Measurements from ENCODE around the gene PLA2R1.

The PLA2R1 gene

DNA sequence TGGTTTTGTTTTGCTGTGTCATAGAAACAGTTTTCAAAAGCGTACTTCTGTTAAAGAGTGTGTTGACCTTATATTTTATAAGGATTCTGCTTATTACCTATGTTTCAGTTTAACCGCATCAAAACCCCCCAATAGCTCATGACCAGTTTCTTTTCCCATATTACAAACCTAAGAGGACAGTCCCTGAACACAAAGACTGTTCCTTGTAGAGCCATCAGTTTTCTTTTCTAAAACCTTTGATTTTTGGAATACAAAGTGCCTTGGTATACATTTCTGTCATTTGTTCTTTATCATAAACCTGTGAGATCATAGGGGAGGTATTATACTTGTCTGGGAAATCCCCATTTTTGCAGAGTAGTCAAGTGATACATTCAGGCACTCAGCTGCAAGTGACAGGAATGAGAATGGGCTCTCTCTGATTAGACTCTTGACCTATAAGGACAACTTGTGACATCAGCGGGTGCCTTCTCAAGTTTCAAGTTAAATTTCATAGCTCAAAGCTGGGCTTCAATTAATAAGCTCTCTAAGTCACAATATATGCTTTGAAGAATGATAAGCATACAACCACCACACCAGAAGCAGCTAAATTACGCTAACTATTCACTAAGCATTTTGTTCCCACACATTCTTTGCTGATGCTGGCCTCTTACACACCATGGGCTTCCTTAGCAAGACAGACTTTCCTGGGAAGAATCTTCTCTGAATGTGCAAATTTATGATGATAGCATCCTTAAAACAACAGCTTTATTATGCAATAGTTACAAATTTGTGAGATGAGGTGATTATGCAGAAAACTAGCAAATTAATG, 167.0 kb downstream of the PLA2R1 start:
- 92% methylated on average over 2 of the region's 4 CpGs; no CpG with 5 or more reads in 1 of the 2 experiments for WGBS, 2 experiments (ENCODE audit: insufficient coverage in 2 of 2)
- H3K9me3 ChIP-seq (ENCODE audit: control insufficient read depth, low read length), result no peaks in the 10 kb centered on the region
- no peaks in the 10 kb centered on the region for H3K4me1 ChIP-seq (ENCODE audit: control insufficient read depth, insufficient read depth, low read length, poor library complexity, severe bottlenecking)
- no peak overlapping the region for H3K27ac ChIP-seq (ENCODE audit: low read depth, low read length, severe bottlenecking)
- no peaks in the 10 kb centered on the region for H3K36me3 ChIP-seq (ENCODE audit: control insufficient read depth, insufficient read depth, low read length)
- no peak overlapping the region for H3K4me3 ChIP-seq (ENCODE audit: extremely low read depth, insufficient read depth, low read length, poor library complexity, severe bottlenecking)

- no peak overlapping the region for H3K4me3 ChIP-seq (ENCODE audit: extremely low read depth, insufficient read depth, low read length, poor library complexity, severe bottlenecking)
- no peaks in the 10 kb centered on the region for H3K4me1 ChIP-seq (ENCODE audit: control insufficient read depth, insufficient read depth, low read length, poor library complexity, severe bottlenecking)
- no peak overlapping the region for H3K27ac ChIP-seq (ENCODE audit: low read depth, low read length, severe bottlenecking)
- no peaks in the 10 kb centered on the region for H3K9me3 ChIP-seq (ENCODE audit: control insufficient read depth, low read length)
- no peaks in the 10 kb centered on the region for H3K36me3 ChIP-seq (ENCODE audit: control insufficient read depth, insufficient read depth, low read length)
- 95 to 96% methylated on average over 5 of the region's 8 CpGs for WGBS, 2 experiments (ENCODE audit: insufficient coverage in 2 of 2)
These were observed 168.1 kb downstream of the PLA2R1 start for GRCh38 chr2:159894145-159894838.

DNA sequence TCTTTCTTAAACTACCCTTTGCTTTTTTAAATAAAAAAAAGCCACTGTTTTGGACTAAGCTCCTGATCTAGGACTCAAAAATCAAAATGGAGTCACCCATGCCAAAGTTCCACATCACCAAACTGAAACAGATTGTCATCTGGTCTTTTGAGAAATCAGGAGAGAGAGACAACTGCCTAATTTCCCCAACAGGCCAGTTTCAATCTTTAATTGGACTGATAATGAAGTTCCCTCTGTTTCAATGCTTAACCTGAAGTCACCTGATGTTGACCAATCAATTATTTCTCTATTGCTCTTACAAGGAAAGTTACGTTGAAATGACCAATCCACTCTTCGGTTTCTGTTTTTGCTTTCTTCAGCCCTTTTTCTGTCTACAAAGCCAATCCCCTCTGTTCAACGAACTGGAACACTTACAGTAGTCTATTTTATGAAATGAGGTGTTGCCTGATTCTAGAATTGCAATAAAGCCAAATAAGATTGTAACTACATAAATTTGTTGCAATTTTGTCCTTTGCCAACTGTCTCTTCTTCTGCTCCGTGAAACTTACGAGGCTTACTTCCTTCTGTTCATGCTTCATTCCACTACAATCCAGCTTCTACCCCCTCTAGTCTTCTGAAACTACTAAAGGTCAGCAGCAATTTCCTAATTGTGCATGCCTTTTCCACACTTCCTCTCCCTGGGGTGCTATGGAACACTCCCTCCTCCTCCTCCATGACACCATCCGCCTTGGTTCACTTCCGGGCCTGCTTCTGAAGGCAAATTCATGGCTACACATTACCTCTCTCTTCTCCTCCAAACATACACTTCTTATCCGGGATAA, 169.2 kb downstream of the PLA2R1 start:
- 98% methylated on average over 6 to 8 of the region's 8 CpGs for WGBS, 2 experiments (ENCODE audit: insufficient coverage in 2 of 2)
- Histone ChIP-seq H3K27ac (ENCODE audit: low read depth, low read length, severe bottlenecking) (no peak overlapping the region), H3K36me3 (ENCODE audit: control insufficient read depth, insufficient read depth, low read length) (no peaks in the 10 kb centered on the region), H3K4me3 (ENCODE audit: extremely low read depth, insufficient read depth, low read length, poor library complexity, severe bottlenecking) (no peak overlapping the region), H3K9me3 (ENCODE audit: control insufficient read depth, low read length) (no peaks in the 10 kb centered on the region), H3K4me1 (ENCODE audit: control insufficient read depth, insufficient read depth, low read length, poor library complexity, severe bottlenecking) (no peaks in the 10 kb centered on the region)

- no peak overlapping the region for H3K27ac ChIP-seq (ENCODE audit: low read depth, low read length, severe bottlenecking)
- 83% methylated on average over 1 of the region's 2 CpGs; no CpG with 5 or more reads in 1 of the 2 experiments for WGBS, 2 experiments (ENCODE audit: insufficient coverage in 2 of 2)
- no peaks in the 10 kb centered on the region for H3K9me3 ChIP-seq (ENCODE audit: control insufficient read depth, low read length)
- H3K36me3 ChIP-seq (ENCODE audit: control insufficient read depth, insufficient read depth, low read length), result no peaks in the 10 kb centered on the region
- H3K4me1 ChIP-seq (ENCODE audit: control insufficient read depth, insufficient read depth, low read length, poor library complexity, severe bottlenecking), result no peaks in the 10 kb centered on the region
- H3K4me3 ChIP-seq (ENCODE audit: extremely low read depth, insufficient read depth, low read length, poor library complexity, severe bottlenecking), result no peak overlapping the region
These were observed 170.3 kb downstream of the PLA2R1 start for GRCh38 chr2:159891917-159892730.

- no peak overlapping the region for H3K4me3 ChIP-seq (ENCODE audit: extremely low read depth, insufficient read depth, low read length, poor library complexity, severe bottlenecking)
- H3K36me3 ChIP-seq (ENCODE audit: control insufficient read depth, insufficient read depth, low read length), result no peaks in the 10 kb centered on the region
- H3K27ac ChIP-seq (ENCODE audit: low read depth, low read length, severe bottlenecking), result no peak overlapping the region
- H3K4me1 ChIP-seq (ENCODE audit: control insufficient read depth, insufficient read depth, low read length, poor library complexity, severe bottlenecking), result no peaks in the 10 kb centered on the region
- H3K9me3 ChIP-seq (ENCODE audit: control insufficient read depth, low read length), result no peaks in the 10 kb centered on the region
These were observed 171.2 kb downstream of the PLA2R1 start for GRCh38 chr2:159891267-159891588.

- no peak overlapping the region for H3K4me3 ChIP-seq (ENCODE audit: extremely low read depth, insufficient read depth, low read length, poor library complexity, severe bottlenecking)
- H3K4me1 ChIP-seq (ENCODE audit: control insufficient read depth, insufficient read depth, low read length, poor library complexity, severe bottlenecking), result no peaks in the 10 kb centered on the region
- no peaks in the 10 kb centered on the region for H3K9me3 ChIP-seq (ENCODE audit: control insufficient read depth, low read length)
- H3K27ac ChIP-seq (ENCODE audit: low read depth, low read length, severe bottlenecking), result no peak overlapping the region
- no peaks in the 10 kb centered on the region for H3K36me3 ChIP-seq (ENCODE audit: control insufficient read depth, insufficient read depth, low read length)
- WGBS, 2 experiments (ENCODE audit: insufficient coverage in 2 of 2), result 100% methylated on average over 1 of the region's 1 CpG; no CpG with 5 or more reads in 1 of the 2 experiments
These were observed 171.7 kb downstream of the PLA2R1 start for GRCh38 chr2:159890551-159891266.

- H3K9me3 ChIP-seq (ENCODE audit: control insufficient read depth, low read length), result no peaks in the 10 kb centered on the region
- H3K4me3 ChIP-seq (ENCODE audit: extremely low read depth, insufficient read depth, low read length, poor library complexity, severe bottlenecking), result no peak overlapping the region
- no peak overlapping the region for H3K27ac ChIP-seq (ENCODE audit: low read depth, low read length, severe bottlenecking)
- WGBS, 2 experiments (ENCODE audit: insufficient coverage in 2 of 2), result 91 to 93% methylated on average over 3 to 4 of the region's 5 CpGs
- no peaks in the 10 kb centered on the region for H3K4me1 ChIP-seq (ENCODE audit: control insufficient read depth, insufficient read depth, low read length, poor library complexity, severe bottlenecking)
- H3K36me3 ChIP-seq (ENCODE audit: control insufficient read depth, insufficient read depth, low read length), result no peaks in the 10 kb centered on the region
These were observed 180.2 kb downstream of the PLA2R1 start for GRCh38 chr2:159882130-159882745.
